ES-I3 (cell line): ENCODE data around the gene PLGLB2.
"Not testable (repeated sequence)": the region's sequence is repeated elsewhere in the genome, so short reads cannot be mapped to it uniquely, and the experiment has no call there.

Source experiments
- H3K36me3 ChIP-seq: 2 replicates; pipeline ENCODE4 v1.6.1; 2013; ENCODE audit warnings: mild to moderate bottlenecking, low read length, control low read depth, moderate library complexity; ENCODE audit not compliant: insufficient read depth
- H3K4me1 ChIP-seq: 2 replicates; pipeline ENCODE4 v1.6.1; 2013; ENCODE audit warnings: mild to moderate bottlenecking, control low read depth, low read length; ENCODE audit not compliant: insufficient read depth
- H3K9ac ChIP-seq: 2 replicates; pipeline ENCODE4 v1.6.1; 2013; ENCODE audit warnings: low read depth, mild to moderate bottlenecking, low read length, moderate library complexity
- H3K9me3 ChIP-seq: 2 replicates; pipeline ENCODE4 v1.6.1; 2013; ENCODE audit warnings: mild to moderate bottlenecking, low read length, moderate library complexity; ENCODE audit not compliant: control insufficient read depth, insufficient read depth

PLGLB2 gene

DNA sequence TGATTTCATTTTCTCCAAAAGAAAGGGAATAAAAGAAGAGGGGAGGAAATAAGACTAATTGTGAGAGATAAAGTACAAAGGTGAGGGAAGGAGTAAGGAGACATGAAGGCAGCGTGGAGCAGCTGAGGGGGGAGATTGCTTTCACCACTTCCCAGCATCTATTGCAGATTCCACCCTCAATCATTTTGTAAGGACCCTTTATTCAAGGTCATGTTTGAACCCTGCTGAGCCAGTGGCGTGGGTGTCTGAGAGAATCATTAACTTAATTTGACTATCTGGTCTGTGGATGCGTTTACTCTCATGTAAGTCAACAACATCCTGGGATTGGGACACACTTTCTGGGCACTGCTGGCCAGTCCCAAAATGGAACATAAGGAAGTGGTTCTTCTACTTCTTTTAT is at the start of gene PLGLB2:
Gene PLGLB2, plus strand, starts transcription at position 297 of the 400 bp plus-strand sequence. Its CDS starts 67 bp downstream, at position 364.
- not testable (repeated sequence) for H3K9me3 ChIP-seq, H3K4me1 ChIP-seq, H3K36me3 ChIP-seq, H3K9ac ChIP-seq

DNA sequence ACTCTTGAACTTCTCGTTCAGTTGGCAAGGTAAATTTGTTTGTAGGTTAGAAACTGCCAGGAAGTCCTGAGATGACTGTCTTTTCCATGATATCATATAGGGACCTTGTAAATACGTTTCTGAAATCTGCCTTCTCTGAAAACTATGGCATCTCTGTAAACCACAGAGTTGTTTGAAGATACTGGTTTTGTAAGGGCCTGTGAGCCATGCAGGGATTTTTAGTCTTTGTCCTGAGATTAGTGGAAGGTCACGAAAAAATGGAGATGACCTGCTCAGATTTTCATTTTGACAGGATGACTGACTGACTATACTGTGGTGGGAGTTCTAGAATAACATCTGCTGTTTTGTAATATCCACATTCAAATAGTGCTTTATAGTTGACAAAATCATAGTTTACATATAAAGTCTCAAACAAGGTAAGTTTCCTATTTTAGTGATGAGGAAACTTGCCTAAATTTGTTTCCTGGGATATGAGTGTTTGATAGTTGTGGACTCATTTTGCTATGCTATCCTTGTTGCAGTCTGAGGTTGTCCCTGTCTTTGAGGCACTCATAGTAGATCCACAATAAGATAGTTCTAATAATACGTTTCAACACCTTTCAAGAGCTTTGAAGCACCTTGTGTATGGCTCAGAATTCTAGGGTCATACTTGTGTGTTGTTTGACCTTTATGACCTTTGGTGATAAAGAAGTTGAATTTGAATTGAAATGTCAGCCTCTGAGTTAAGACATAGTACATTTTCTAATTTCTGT is 43.1 kb upstream of the PLGLB2 start:
- not testable (repeated sequence) for H3K36me3 ChIP-seq, H3K9ac ChIP-seq, H3K4me1 ChIP-seq, H3K9me3 ChIP-seq

DNA sequence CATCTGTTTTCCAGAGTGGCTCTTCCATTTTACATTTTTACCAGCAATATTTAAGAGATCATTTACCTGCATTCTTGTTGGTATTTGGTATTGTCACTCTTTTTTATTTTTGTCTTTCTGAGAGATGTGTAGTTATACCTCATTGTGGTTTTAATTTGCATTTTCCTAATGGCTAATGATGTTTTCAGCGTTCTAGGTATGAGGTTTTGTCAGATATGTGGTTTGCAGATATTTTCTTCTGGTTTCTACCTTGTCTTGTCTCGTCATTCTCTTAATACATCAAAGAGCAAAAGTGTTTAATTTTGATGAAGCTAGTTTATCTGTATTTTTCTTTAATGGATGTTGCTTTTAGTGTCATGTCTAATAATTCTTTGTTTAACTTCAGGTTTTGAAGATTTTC is 39.5 kb upstream of the PLGLB2 start:
- H3K4me1 ChIP-seq, H3K9ac ChIP-seq, H3K9me3 ChIP-seq, H3K36me3 ChIP-seq: not testable (repeated sequence)

DNA sequence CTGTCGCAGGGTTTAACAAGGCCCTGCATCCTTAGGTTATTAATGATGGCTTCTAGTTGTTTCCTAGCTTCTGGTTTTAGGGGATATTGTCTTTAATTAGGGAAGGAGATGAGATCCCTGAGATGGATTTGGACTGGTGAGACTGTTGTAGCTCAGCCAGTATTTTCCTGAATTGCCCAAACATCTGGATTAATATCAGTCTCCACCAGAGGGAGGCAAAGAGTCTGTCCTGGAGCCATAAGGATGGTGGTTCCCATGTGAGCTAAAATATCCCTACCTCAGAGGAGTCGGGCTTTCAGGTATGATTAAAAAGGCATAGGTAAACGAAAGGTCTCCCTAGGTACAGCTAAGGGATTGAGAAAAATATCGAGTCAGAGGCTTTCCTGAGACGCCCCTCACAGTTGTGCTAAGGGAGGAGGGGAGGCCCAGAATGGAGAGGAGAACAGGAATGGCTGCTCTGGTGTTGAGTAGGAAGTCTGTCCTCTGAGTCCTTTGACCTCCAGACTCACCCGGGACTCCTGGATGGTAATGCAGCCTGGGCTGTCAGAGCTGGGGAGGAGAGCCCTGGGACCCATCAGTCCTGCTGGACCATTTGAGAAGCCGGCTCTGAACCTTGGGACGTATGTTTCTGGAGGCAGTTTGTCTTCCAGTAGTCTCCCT is 19.8 kb upstream of the PLGLB2 start:
- H3K9me3 ChIP-seq, H3K4me1 ChIP-seq: not testable (repeated sequence)

DNA sequence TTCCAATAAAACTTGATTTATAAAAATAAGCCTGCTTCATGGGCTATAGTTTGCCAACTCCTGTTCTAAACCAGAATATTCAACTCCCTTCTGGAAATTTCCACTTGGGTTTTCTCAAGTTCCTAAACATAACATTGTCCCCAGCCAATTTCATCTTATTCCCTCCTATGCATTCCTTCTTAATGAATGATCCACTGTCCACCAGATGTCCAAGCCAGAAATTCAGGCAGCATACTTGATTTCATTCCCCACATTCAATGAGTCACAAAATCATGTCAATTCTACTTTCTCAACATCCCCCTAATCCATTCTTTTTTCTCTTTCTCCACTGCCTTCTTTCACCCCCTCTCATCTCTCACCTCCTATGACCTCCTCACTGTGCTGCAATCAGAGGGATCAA is 7.0 kb upstream of the PLGLB2 start:
- H3K9ac ChIP-seq, H3K9me3 ChIP-seq, H3K36me3 ChIP-seq, H3K4me1 ChIP-seq: not testable (repeated sequence)

More for the DNA sequence above, 19.8 kb upstream of the PLGLB2 start:
- not testable (repeated sequence) for H3K9ac ChIP-seq, H3K36me3 ChIP-seq

DNA sequence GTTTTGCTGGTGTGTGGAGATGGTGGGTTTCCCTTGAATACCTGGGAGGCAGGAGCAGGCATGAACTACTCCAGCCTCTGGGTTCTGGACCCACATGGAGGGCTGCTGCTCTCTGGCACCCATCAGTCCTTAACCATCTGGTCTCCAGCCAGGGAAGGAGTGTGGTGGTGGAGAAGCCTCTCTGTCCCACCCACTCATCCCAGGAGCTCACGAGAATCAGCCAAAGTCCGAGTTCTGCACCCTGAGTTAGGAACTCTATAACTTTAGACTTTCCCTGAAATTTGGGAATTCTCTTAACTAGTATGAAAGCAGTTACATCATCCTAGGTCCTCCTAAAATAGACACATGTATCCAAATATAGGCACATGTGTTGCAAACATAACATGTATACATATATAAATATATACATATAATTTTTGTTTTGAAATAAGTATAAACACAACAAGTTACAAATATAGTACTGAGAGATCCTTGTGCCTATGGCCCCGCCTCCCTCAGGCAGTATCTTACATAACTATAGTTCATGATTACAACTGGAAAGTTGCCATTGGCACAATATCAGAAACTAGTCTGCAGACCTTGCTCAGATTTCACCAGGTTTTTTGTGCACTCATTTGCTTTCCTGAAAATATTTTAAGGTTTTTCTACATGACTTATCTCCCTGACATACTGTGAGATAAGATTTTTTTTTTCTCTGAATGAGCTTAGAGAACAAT is 5.3 kb upstream of the PLGLB2 start:
- H3K36me3 ChIP-seq, H3K4me1 ChIP-seq, H3K9me3 ChIP-seq, H3K9ac ChIP-seq: not testable (repeated sequence)

DNA sequence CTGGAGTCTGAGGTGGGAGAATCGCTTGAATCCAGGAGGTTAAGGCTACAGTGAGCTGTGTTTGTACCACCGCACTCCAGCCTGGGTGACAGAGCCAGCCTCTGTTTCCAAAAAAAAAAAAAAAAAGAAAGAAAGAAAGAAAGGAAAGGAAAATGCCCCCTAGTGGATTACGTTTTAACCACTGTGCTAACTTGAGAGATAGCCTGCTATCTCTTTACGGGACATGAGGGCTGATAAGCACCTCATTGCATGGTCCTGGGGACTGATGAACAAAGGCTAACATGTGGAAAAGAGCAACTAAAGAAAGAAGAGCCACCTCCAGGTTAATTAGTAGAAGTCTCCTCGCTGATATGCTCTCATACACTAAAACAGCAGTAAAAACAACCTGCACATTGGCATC is 4.2 kb upstream of the PLGLB2 start:
- H3K9ac ChIP-seq, H3K4me1 ChIP-seq, H3K36me3 ChIP-seq, H3K9me3 ChIP-seq: not testable (repeated sequence)

DNA sequence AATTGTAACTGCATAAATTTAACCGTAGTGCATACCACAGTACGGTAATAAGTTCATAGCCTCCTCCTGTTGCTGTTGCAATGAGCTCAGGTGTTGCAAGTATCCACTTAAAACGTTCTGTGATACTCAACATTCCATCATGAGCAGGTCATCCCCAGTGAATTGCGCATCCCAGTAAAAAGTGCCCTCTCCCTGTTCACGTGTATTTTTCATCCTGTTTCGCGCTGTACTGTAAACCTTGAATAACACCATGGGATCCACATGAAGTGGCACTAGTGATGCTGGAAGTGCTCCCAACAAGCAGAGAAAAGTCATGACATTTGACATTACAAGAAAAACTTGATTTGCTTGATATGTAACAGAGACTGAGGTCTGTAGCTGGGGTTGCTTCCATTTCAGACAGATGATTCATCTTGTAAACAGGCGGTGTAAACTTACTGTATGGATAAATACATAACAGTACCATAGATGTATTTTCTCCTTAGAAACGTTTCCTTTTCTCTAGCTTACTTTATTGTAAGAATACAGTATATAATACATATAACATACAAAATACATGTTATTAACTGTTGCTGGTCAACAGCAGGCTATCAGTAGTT is 2.4 kb upstream of the PLGLB2 start:
- not testable (repeated sequence) for H3K9ac ChIP-seq, H3K36me3 ChIP-seq, H3K4me1 ChIP-seq, H3K9me3 ChIP-seq

DNA sequence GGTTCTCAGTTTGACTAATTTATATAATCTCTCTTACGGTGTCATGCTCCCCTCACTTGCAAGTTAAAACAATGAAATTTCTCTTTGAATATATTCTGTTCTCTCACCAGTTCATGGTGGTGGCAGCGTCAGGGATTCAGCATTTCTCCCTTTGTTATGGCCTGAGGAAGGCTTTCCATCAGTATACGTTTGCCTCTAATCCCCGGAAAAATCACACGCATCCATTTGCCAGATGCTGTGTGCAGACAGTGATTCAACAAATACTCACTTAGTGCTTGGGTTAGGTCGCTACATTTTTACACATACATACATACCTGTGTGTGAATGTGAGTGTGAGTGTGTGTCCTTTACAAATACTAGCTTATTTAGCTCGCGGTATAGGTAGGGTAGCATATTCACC is 637 bp downstream of the PLGLB2 start:
- not testable (repeated sequence) for H3K36me3 ChIP-seq, H3K9ac ChIP-seq, H3K4me1 ChIP-seq, H3K9me3 ChIP-seq

DNA sequence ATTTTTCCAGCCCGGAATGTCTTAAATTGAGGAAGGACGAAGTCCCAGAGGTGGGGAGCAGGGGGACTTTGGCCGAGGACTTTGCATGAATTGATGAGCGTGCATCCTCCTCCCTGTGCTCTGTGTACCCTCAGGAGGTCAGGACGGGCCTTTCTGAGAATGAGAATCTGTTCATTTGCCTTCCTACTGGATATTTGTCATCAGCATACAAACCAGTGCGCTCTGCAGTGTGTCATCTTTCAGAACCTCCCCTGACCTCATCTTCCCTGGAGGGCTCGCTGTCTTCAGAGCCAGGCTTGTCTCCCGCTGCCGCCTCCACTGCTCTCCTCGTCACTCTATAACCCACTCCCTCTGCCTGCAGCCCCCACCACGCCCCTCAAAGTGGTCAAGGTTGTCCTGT is 2.7 kb downstream of the PLGLB2 start:
- H3K4me1 ChIP-seq, H3K36me3 ChIP-seq, H3K9me3 ChIP-seq, H3K9ac ChIP-seq: not testable (repeated sequence)

DNA sequence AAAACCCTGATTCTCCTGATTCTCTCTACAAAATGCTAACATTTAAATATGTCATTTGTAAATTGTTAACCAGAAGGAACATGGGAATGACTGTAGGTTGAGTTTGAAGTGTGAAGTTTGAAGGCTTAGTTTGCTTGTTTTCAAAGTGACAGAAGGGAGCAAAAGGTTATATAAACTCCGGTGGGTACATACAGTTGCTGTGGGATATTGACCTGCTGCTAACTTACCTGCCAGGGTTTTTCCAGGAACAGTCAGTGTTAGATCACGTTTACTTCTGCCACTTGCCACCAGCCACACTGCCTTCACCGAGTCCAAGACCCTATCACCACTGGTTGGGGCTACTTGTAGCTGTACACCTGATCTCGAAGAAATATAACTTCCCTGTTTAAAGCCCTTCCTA is 6.9 kb downstream of the PLGLB2 start:
- not testable (repeated sequence) for H3K9me3 ChIP-seq, H3K36me3 ChIP-seq, H3K9ac ChIP-seq

More for the DNA sequence above, 6.9 kb downstream of the PLGLB2 start:
- H3K4me1 ChIP-seq = not testable (repeated sequence)
